ENCODE results near the gene FBXO47. TPM values are rescaled to one million over a fixed set of nuclear protein-coding genes. Genes with fewer than 3 reads are reported as not detected.

FBXO47 gene
- total RNA-seq, 1 donor from 2014 or later: not detected

- no peaks in the 10 kb centered on the region for H3K9me3 Mint-ChIP-seq
- no peak overlapping the region for H3K4me3 ChIP-seq
- no peaks in the 10 kb centered on the region for H3K27me3 ChIP-seq
- no peak for DNase-seq (ENCODE audit: low spot score)
- H4K20me1 ChIP-seq (ENCODE audit: low read depth): no peaks in the 10 kb centered on the region
- H3K9ac ChIP-seq: no peak overlapping the region
- peaks cover 50% of the 10 kb centered on the region for H3K4me1 Mint-ChIP-seq
- H3K27ac Mint-ChIP-seq: peak overlapping the region; percentile 65
- H3K79me2 ChIP-seq (ENCODE audit: low read depth): no peaks in the 10 kb centered on the region
- H3K27ac ChIP-seq: peak overlapping the region; percentile 88
- H3K9me3 ChIP-seq (ENCODE audit: low read depth): no peaks in the 10 kb centered on the region
- TF ChIP-seq CTCF (IDR thresholded peaks at IDR 0.05) (no peak), EZH2 (IDR thresholded peaks at IDR 0.05) (no peak), EZH2phosphoT487 (IDR thresholded peaks at IDR 0.05) (no peak)
- H2AFZ ChIP-seq (replicated peaks): no peak overlapping the region
- H3K4me3 Mint-ChIP-seq: no peak overlapping the region
- H3F3A ChIP-seq (ENCODE audit: low read depth): peaks cover 36% of the 10 kb centered on the region
- peaks cover 15% of the 10 kb centered on the region for H3K36me3 Mint-ChIP-seq
- no peaks in the 10 kb centered on the region for H3K36me3 ChIP-seq
- peaks cover 32% of the 10 kb centered on the region for H3K4me1 ChIP-seq
- H3K4me2 ChIP-seq: no peak overlapping the region
- peaks cover 5% of the 10 kb centered on the region for H3K27me3 Mint-ChIP-seq (ENCODE audit: insufficient read depth, low read depth)
These were observed 45.3 kb downstream of the FBXO47 start for GRCh38 chr17:38921756-38922411.

- Mint-ChIP-seq H3K27me3 (ENCODE audit: insufficient read depth, low read depth) (peaks cover 8% of the 10 kb centered on the region), H3K9me3 (no peaks in the 10 kb centered on the region), H3K4me1 (peaks cover 38% of the 10 kb centered on the region)
These were observed 46.6 kb downstream of the FBXO47 start for GRCh38 chr17:38920374-38921291.

More at GRCh38 chr17:38920374-38921291, 46.6 kb downstream of the FBXO47 start:
- no peak overlapping the region for H3K4me2 ChIP-seq
- H3K79me2 ChIP-seq (ENCODE audit: low read depth): no peaks in the 10 kb centered on the region
- Mint-ChIP-seq H3K27ac (peak overlapping the region; percentile 60), H3K36me3 (peaks cover 20% of the 10 kb centered on the region), H3K4me3 (no peak overlapping the region)
- no peaks in the 10 kb centered on the region for H3K9me3 ChIP-seq (ENCODE audit: low read depth)
- H3K36me3 ChIP-seq: no peaks in the 10 kb centered on the region
- H2AFZ ChIP-seq (replicated peaks): no peak overlapping the region
- H3K9ac ChIP-seq: no peak overlapping the region
- H3K4me1 ChIP-seq: peaks cover 24% of the 10 kb centered on the region
- TF ChIP-seq EZH2 (IDR thresholded peaks at IDR 0.05): no peak
- TF ChIP-seq EZH2phosphoT487 (IDR thresholded peaks at IDR 0.05): no peak
- TF ChIP-seq CTCF (IDR thresholded peaks at IDR 0.05): no peak
- H3F3A ChIP-seq (ENCODE audit: low read depth): peaks cover 34% of the 10 kb centered on the region
- no peak overlapping the region for H3K4me3 ChIP-seq
- no peaks in the 10 kb centered on the region for H4K20me1 ChIP-seq (ENCODE audit: low read depth)
- DNase-seq (ENCODE audit: low spot score): no peak
- H3K27ac ChIP-seq: no peak overlapping the region
- H3K27me3 ChIP-seq: no peaks in the 10 kb centered on the region
